ENCODE data around the gene OPTC.

The OPTC gene

DNA sequence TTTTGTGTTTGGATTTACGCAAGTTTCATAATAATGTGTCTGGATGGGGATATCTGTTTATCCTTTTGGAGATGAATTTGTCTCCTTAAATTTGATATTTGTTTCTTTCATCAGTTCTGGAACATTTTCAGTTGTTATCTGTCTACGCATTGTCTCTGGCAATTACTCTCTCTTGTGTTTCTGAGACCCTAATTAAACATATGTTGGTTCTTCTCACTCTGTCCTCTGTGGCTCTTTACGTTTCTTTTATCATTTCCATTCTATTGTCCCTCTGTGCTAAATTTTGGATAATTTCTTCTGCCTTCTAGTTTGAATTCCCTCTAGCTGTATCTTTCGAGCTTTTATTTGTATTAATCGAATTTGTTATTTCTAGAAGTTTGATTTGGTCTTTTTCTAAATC lies 35.9 kb upstream of the OPTC start:
- Histone ChIP-seq H3K4me3 (IDR thresholded peaks at IDR 0.05; ENCODE audit: insufficient read depth, low read depth, low read length) (no peak overlapping the region), H3K36me3 (ENCODE audit: insufficient read depth) (no peaks in the 10 kb centered on the region), H4K20me1 (ENCODE audit: insufficient read depth) (no peaks in the 10 kb centered on the region), H3K4me1 (ENCODE audit: low read depth, poor library complexity, severe bottlenecking) (peaks cover 46% of the 10 kb centered on the region), H3K27ac (no peak overlapping the region), H3K79me2 (ENCODE audit: insufficient read depth, low read depth) (no peaks in the 10 kb centered on the region), H3K4me2 (no peak overlapping the region), H3K9ac (no peak overlapping the region), H3K27me3 (ENCODE audit: insufficient read depth, low read depth) (no peaks in the 10 kb centered on the region), H2AFZ (ENCODE audit: low read depth) (no peak overlapping the region)
- TF ChIP-seq, protein P1, sequence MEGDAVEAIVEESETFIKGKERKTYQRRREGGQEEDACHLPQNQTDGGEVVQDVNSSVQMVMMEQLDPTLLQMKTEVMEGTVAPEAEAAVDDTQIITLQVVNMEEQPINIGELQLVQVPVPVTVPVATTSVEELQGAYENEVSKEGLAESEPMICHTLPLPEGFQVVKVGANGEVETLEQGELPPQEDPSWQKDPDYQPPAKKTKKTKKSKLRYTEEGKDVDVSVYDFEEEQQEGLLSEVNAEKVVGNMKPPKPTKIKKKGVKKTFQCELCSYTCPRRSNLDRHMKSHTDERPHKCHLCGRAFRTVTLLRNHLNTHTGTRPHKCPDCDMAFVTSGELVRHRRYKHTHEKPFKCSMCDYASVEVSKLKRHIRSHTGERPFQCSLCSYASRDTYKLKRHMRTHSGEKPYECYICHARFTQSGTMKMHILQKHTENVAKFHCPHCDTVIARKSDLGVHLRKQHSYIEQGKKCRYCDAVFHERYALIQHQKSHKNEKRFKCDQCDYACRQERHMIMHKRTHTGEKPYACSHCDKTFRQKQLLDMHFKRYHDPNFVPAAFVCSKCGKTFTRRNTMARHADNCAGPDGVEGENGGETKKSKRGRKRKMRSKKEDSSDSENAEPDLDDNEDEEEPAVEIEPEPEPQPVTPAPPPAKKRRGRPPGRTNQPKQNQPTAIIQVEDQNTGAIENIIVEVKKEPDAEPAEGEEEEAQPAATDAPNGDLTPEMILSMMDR (conservative IDR thresholded peaks at IDR 0.05; ENCODE audit: low read depth, low read length) = no peak

DNA sequence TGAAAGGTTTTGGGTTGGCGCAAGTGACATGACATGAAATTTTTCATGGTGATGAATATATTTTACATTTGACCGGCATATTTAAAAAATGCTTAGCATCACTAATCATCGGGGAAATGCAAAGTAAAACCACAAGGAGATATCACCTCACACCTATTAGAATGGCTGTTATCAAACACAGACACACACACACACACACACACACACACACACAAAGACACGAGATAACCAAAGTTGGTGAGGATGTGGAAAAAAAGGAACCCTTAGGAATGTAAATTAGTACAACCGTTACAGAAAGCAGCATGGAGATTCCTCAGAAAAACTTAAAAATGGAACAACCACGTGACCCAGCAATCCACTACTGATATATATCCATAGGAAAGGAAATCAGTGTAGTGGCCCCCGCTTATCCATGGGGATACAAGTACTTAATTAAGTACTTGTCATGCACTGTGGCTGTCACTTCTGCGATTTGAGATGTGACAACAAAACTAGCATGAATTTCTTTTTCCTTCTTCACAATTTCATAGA lies 34.2 kb upstream of the OPTC start:
- Histone ChIP-seq H4K20me1 (ENCODE audit: insufficient read depth) (no peaks in the 10 kb centered on the region), H3K4me2 (no peak overlapping the region), H3K27ac (no peak overlapping the region), H3K9ac (no peak overlapping the region), H2AFZ (ENCODE audit: low read depth) (no peak overlapping the region), H3K79me2 (ENCODE audit: insufficient read depth, low read depth) (no peaks in the 10 kb centered on the region), H3K36me3 (ENCODE audit: insufficient read depth) (no peaks in the 10 kb centered on the region), H3K4me3 (IDR thresholded peaks at IDR 0.05; ENCODE audit: insufficient read depth, low read depth, low read length) (no peak overlapping the region), H3K27me3 (ENCODE audit: insufficient read depth, low read depth) (no peaks in the 10 kb centered on the region), H3K4me1 (ENCODE audit: low read depth, poor library complexity, severe bottlenecking) (peaks cover 54% of the 10 kb centered on the region)
- TF ChIP-seq, protein P1 (conservative IDR thresholded peaks at IDR 0.05; ENCODE audit: low read depth, low read length) = no peak

DNA sequence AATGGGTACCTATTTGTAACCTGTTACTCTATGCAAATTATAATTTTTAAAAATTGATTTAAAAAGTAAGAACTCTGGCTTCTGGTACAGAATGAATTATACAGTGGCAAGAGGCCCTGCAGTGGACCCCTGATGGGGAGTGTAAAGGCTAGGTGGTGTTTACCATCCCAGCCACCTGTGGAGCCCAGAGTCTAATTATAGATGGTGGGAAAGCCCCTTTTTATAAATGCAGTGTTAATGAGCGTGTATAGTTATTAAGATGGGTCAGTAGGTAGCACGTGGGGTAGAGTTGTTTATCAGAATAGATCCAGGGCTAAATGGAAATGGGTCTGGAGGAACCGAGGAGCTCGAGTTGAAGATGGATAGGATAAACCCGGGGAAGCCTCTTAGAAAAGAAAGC lies 32.2 kb upstream of the OPTC start:
- H3K27ac ChIP-seq = peak overlapping the region; percentile 62
- H4K20me1 ChIP-seq (ENCODE audit: insufficient read depth) = no peaks in the 10 kb centered on the region
- peaks cover 54% of the 10 kb centered on the region for H3K4me1 ChIP-seq (ENCODE audit: low read depth, poor library complexity, severe bottlenecking)
- peak overlapping the region; percentile 98 for H3K4me2 ChIP-seq
- TF ChIP-seq, protein P1 (conservative IDR thresholded peaks at IDR 0.05; ENCODE audit: low read depth, low read length) = no peak
- no peaks in the 10 kb centered on the region for H3K79me2 ChIP-seq (ENCODE audit: insufficient read depth, low read depth)
- H3K36me3 ChIP-seq (ENCODE audit: insufficient read depth) = no peaks in the 10 kb centered on the region
- peak overlapping the region; percentile 33; the same call in 1 of the 2 replicates for H3K9ac ChIP-seq
- H2AFZ ChIP-seq (ENCODE audit: low read depth) = peak overlapping the region; percentile 62
- no peak overlapping the region for H3K4me3 ChIP-seq (IDR thresholded peaks at IDR 0.05; ENCODE audit: insufficient read depth, low read depth, low read length)
- H3K27me3 ChIP-seq (ENCODE audit: insufficient read depth, low read depth) = no peaks in the 10 kb centered on the region

DNA sequence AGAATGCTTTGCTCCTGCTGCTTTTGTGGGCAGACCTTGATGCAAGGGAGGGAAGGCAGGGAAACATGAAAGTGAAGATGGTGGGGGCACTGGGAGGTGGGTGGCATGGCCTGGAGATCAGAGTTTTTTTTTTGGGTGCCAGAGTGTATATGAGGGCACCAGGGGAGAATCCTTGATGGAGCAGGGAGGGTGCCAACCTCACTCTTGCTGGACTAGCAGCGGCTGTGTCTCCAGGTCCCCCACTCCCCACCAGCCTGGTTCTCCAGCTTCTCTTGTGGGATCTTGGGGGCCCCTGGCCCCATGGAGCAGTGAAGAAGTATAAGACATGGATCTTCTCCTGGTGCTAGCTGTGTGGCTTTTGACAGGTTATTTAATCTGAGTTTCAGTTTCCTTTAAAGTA lies 31.8 kb upstream of the OPTC start:
- H3K36me3 ChIP-seq (ENCODE audit: insufficient read depth) = no peaks in the 10 kb centered on the region
- H3K27ac ChIP-seq = peak overlapping the region; percentile 62
- no peak overlapping the region for H3K4me3 ChIP-seq (IDR thresholded peaks at IDR 0.05; ENCODE audit: insufficient read depth, low read depth, low read length)
- no peaks in the 10 kb centered on the region for H4K20me1 ChIP-seq (ENCODE audit: insufficient read depth)
- H3K79me2 ChIP-seq (ENCODE audit: insufficient read depth, low read depth) = no peaks in the 10 kb centered on the region
- peaks cover 54% of the 10 kb centered on the region for H3K4me1 ChIP-seq (ENCODE audit: low read depth, poor library complexity, severe bottlenecking)
- no peaks in the 10 kb centered on the region for H3K27me3 ChIP-seq (ENCODE audit: insufficient read depth, low read depth)
- H3K4me2 ChIP-seq = peak overlapping the region; percentile 98
- H2AFZ ChIP-seq (ENCODE audit: low read depth) = peak overlapping the region; percentile 62
- peak overlapping the region; percentile 33; the same call in 1 of the 2 replicates for H3K9ac ChIP-seq
- TF ChIP-seq, protein P1 (conservative IDR thresholded peaks at IDR 0.05; ENCODE audit: low read depth, low read length) = no peak

Measured in KMS-11 (cell line).